HepG2 (cell line): ENCODE data around the gene MT1F. TPM values are rescaled to one million over a fixed set of nuclear protein-coding genes. Genes with fewer than 3 reads are reported as not detected.

Experiments used
- ARID2 ChIP-seq: sonication (generic); formaldehyde crosslinking; IDR thresholded peaks from 2 replicates; pipeline ENCODE4 v1.8.1; 2022; ENCODE audit warnings: mild to moderate bottlenecking, missing genetic modification reagents, borderline replicate concordance
- ARNT2 ChIP-seq: sonication (generic); formaldehyde crosslinking; IDR thresholded peaks from 2 replicates; pipeline ENCODE4 v1.8.0; 2022; ENCODE audit warnings: mild to moderate bottlenecking, low read depth, missing genetic modification reagents, moderate library complexity
- ATF7 ChIP-seq, 2 experiments: fragments of 450-650 bp in 1 of 2; sonication (generic) in 1 of 2; formaldehyde crosslinking in 1 of 2; IDR thresholded peaks; 2 replicates each; pipeline versions ENCODE4 v1.4.0 to v1.6.1; 2016 to 2020; ENCODE audit warnings: antibody characterized with exemption in 1 of 2, mild to moderate bottlenecking in 1 of 2, missing genetic modification reagents in 1 of 2
- EHMT2 ChIP-seq: fragments of 200-600 bp; sonication (generic); IDR thresholded peaks from 2 replicates; pipeline ENCODE4 v1.7.0; 2017; ENCODE audit warnings: antibody characterized with exemption, low read depth, low read length, borderline replicate concordance
- FOXM1 ChIP-seq: sonication (generic); formaldehyde crosslinking; IDR thresholded peaks from 2 replicates; pipeline ENCODE4 v1.5.0; 2020; ENCODE audit warnings: missing genetic modification reagents
- KDM3A ChIP-seq: IDR thresholded peaks from 2 replicates; pipeline ENCODE4 v1.6.1; 2018; ENCODE audit warnings: low read depth, missing compliant biosample characterization
- MED8 ChIP-seq: sonication (generic); formaldehyde crosslinking; IDR thresholded peaks from 2 replicates; pipeline ENCODE4 v1.8.1; 2023; ENCODE audit warnings: mild to moderate bottlenecking, missing genetic modification reagents; ENCODE audit not compliant: insufficient replicate concordance
- MZF1 ChIP-seq: sonication (generic); formaldehyde crosslinking; IDR thresholded peaks from 2 replicates; pipeline ENCODE4 v1.8.1; 2023; ENCODE audit warnings: mild to moderate bottlenecking, missing genetic modification reagents, borderline replicate concordance
- NFIC ChIP-seq: IDR thresholded peaks from 2 replicates; pipeline ENCODE4 v1.6.1; 2012; ENCODE audit warnings: mild to moderate bottlenecking, low read length, inconsistent platforms
- REPIN1 ChIP-seq: sonication (generic); formaldehyde crosslinking; IDR thresholded peaks from 2 replicates; pipeline ENCODE4 v1.8.0; 2022; ENCODE audit warnings: missing genetic modification reagents, low read depth, mild to moderate bottlenecking, borderline replicate concordance
- SRF ChIP-seq: IDR thresholded peaks from 2 replicates; pipeline ENCODE4 v1.6.1; 2011; ENCODE audit warnings: mild to moderate bottlenecking, low read depth, low read length, moderate library complexity
- SUZ12 ChIP-seq: fragments of 150-350 bp; IDR thresholded peaks from 2 replicates; pipeline ENCODE4 v1.6.1; 2014; ENCODE audit warnings: low read depth, low read length
- YEATS4 ChIP-seq: sonication (generic); formaldehyde crosslinking; IDR thresholded peaks from 2 replicates; pipeline ENCODE4 v1.4.0; 2020; ENCODE audit warnings: missing genetic modification reagents, borderline replicate concordance
- ZBTB7A ChIP-seq: sonication (generic); formaldehyde crosslinking; IDR thresholded peaks from 2 replicates; pipeline ENCODE4 v1.8.0; 2022; ENCODE audit warnings: mild to moderate bottlenecking, missing genetic modification reagents
- ZNF333 ChIP-seq: sonication (generic); formaldehyde crosslinking; IDR thresholded peaks from 2 replicates; pipeline ENCODE4 v1.4.0; 2020; ENCODE audit warnings: mild to moderate bottlenecking, missing genetic modification reagents, borderline replicate concordance
- ZNF557 ChIP-seq: sonication (generic); formaldehyde crosslinking; IDR thresholded peaks from 2 replicates; pipeline ENCODE4 v1.4.0; 2020; ENCODE audit warnings: missing genetic modification reagents
- ZNF670 ChIP-seq: sonication (generic); formaldehyde crosslinking; IDR thresholded peaks from 2 replicates; pipeline ENCODE4 v1.8.0; 2022; ENCODE audit warnings: mild to moderate bottlenecking, missing genetic modification reagents, borderline replicate concordance
- ZNF713 ChIP-seq: sonication (generic); formaldehyde crosslinking; IDR thresholded peaks from 2 replicates; pipeline ENCODE4 v1.4.0; 2020; ENCODE audit warnings: mild to moderate bottlenecking, missing genetic modification reagents
- ZSCAN12 ChIP-seq: sonication (generic); formaldehyde crosslinking; IDR thresholded peaks from 2 replicates; pipeline ENCODE4 v1.9.0; 2021; ENCODE audit warnings: mild to moderate bottlenecking, missing genetic modification reagents
- polyA plus RNA-seq, 8 experiments: library from polyadenylated mRNA; depleted of rRNA in 3 of 8; stranded (reverse) in 7 of 8; unstranded in 1 of 8; fragments of >200 nt; fragmentation: Illumina TruSeq in 4 of 8; extraction: Trizol in 4 of 8; gene quantifications; 2 replicates each; pipeline versions ENCODE4 v1.2.1 to v1.2.3, GENCODE V29; 2011 to 2016; ENCODE audit warnings: low read depth in 4 of 8, missing spikeins in 1 of 8, mixed read lengths in 1 of 8; ENCODE audit not compliant: insufficient read depth in 1 of 8
- total RNA-seq, 5 experiments: library from RNA; depleted of rRNA; stranded (reverse); fragments of >200 nt; fragmentation: Illumina TruSeq; extraction: Trizol; gene quantifications; 2 replicates each; pipeline ENCODE4 v1.2.3, GENCODE V29; 2016; ENCODE audit warnings: low read depth in 1 of 5
- TF ChIP-seq, protein P1 (sequence below): sonication (generic); formaldehyde crosslinking; IDR thresholded peaks from 2 replicates; pipeline ENCODE4 v1.5.1; 2020; ENCODE audit warnings: missing genetic modification reagents, mild to moderate bottlenecking, borderline replicate concordance
- TF ChIP-seq, protein P2 (sequence below): sonication (generic); formaldehyde crosslinking; IDR thresholded peaks from 2 replicates; pipeline ENCODE4 v1.5.0; 2020; ENCODE audit warnings: missing genetic modification reagents
- TF ChIP-seq, protein P3 (sequence below): sonication (generic); formaldehyde crosslinking; IDR thresholded peaks from 2 replicates; pipeline ENCODE4 v1.4.0; 2020; ENCODE audit warnings: missing genetic modification reagents
- TF ChIP-seq, protein P4 (sequence below): fragments of 450-650 bp; IDR thresholded peaks from 2 replicates; pipeline ENCODE4 v1.6.1; 2017

The MT1F gene
- total and polyA plus RNA-seq, 2 of the 13 experiments (the other 11 are each of a cell fraction or from before 2014, with no cell fraction given), result 1.9 to 169 TPM

DNA sequence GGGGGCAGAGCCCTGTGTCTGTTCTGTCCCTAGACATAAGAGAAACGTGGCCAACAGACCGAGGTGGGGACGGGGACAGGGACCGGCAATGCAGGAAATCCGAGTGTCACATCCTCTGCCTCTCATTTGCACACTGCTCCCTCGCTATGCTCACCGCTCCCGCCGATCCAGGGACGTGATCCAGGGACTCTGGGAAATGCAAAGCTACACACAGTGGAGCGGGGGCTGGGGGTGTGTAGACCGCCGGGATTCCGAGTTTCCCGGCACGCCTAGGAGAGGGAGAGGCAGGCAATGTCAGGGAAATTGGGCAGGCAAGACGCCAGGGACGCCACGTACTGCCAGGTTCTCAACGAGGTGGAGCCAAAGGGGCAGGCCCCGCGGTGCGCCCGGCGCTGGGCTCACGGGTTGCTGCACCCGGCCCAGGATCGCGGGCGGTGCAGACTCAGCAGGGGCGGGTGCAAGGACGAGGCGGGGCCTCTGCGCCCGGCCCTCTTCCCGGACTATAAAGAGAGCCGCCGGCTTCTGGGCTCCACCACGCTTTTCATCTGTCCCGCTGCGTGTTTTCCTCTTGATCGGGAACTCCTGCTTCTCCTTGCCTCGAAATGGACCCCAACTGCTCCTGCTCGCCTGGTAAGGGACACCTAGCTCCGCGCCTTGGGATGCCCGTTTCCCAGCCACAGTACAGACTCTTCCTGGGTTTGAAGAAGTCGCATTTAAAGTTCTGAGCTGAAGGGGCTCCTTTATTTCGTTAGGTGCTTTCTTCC lies 24.4 kb downstream of the MT1F start, which contains the start of gene MT1X (continued):
- TF ChIP-seq REPIN1 (CRISPR knock-in tag) (peak; percentile 67; the same call in 1 of the 2 replicates), MED8 (CRISPR knock-in tag) (peak; percentile 75), YEATS4 (peak; percentile 76; the same call in 1 of the 2 replicates), FOXM1 (CRISPR knock-in tag) (no peak), ZNF713 (0 out of 2 replicates have a peak, but pooled peaks have one; percentile 60), NFIC (no peak), ARNT2 (peak; percentile 95), ARID2 (CRISPR knock-in tag) (no peak; the same call in 1 of the 2 replicates), ZNF557 (CRISPR knock-in tag) (peak; percentile 51; the same call in 1 of the 2 replicates), ZSCAN12 (0 out of 2 replicates have a peak, but pooled peaks have one; percentile 39), SRF (no peak), ATF7 (IDR thresholded peaks at IDR 0.05) (no peak), ATF7 (CRISPR knock-in tag; IDR thresholded peaks at IDR 0.05) (peak; percentile 55; the same call in 1 of the 2 replicates), MZF1 (CRISPR knock-in tag) (no peak), SUZ12 (no peak), ZNF333 (CRISPR knock-in tag) (peak; percentile 78; the same call in 1 of the 2 replicates), ZNF670 (CRISPR knock-in tag) (no peak), EHMT2 (no peak), ZBTB7A (CRISPR knock-in tag) (no peak), KDM3A (CRISPR knock-in tag) (peak; percentile 73; the same call in 1 of the 2 replicates)
- TF ChIP-seq, protein P1, sequence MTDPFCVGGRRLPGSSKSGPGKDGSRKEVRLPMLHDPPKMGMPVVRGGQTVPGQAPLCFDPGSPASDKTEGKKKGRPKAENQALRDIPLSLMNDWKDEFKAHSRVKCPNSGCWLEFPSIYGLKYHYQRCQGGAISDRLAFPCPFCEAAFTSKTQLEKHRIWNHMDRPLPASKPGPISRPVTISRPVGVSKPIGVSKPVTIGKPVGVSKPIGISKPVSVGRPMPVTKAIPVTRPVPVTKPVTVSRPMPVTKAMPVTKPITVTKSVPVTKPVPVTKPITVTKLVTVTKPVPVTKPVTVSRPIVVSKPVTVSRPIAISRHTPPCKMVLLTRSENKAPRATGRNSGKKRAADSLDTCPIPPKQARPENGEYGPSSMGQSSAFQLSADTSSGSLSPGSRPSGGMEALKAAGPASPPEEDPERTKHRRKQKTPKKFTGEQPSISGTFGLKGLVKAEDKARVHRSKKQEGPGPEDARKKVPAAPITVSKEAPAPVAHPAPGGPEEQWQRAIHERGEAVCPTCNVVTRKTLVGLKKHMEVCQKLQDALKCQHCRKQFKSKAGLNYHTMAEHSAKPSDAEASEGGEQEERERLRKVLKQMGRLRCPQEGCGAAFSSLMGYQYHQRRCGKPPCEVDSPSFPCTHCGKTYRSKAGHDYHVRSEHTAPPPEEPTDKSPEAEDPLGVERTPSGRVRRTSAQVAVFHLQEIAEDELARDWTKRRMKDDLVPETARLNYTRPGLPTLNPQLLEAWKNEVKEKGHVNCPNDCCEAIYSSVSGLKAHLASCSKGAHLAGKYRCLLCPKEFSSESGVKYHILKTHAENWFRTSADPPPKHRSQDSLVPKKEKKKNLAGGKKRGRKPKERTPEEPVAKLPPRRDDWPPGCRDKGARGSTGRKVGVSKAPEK (CRISPR knock-in tag), result no peak
- TF ChIP-seq, protein P2, sequence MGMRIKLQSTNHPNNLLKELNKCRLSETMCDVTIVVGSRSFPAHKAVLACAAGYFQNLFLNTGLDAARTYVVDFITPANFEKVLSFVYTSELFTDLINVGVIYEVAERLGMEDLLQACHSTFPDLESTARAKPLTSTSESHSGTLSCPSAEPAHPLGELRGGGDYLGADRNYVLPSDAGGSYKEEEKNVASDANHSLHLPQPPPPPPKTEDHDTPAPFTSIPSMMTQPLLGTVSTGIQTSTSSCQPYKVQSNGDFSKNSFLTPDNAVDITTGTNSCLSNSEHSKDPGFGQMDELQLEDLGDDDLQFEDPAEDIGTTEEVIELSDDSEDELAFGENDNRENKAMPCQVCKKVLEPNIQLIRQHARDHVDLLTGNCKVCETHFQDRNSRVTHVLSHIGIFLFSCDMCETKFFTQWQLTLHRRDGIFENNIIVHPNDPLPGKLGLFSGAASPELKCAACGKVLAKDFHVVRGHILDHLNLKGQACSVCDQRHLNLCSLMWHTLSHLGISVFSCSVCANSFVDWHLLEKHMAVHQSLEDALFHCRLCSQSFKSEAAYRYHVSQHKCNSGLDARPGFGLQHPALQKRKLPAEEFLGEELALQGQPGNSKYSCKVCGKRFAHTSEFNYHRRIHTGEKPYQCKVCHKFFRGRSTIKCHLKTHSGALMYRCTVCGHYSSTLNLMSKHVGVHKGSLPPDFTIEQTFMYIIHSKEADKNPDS, result no peak
- TF ChIP-seq, protein P3, sequence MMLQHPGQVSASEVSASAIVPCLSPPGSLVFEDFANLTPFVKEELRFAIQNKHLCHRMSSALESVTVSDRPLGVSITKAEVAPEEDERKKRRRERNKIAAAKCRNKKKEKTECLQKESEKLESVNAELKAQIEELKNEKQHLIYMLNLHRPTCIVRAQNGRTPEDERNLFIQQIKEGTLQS (CRISPR knock-in tag), result no peak
- TF ChIP-seq, protein P4, sequence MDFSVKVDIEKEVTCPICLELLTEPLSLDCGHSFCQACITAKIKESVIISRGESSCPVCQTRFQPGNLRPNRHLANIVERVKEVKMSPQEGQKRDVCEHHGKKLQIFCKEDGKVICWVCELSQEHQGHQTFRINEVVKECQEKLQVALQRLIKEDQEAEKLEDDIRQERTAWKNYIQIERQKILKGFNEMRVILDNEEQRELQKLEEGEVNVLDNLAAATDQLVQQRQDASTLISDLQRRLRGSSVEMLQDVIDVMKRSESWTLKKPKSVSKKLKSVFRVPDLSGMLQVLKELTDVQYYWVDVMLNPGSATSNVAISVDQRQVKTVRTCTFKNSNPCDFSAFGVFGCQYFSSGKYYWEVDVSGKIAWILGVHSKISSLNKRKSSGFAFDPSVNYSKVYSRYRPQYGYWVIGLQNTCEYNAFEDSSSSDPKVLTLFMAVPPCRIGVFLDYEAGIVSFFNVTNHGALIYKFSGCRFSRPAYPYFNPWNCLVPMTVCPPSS, result no peak
